Smooth muscle cell (in vitro differentiated cells): ENCODE results near the gene ARHGAP15. TPM values are rescaled to one million over a fixed set of nuclear protein-coding genes. Genes with fewer than 3 reads are reported as not detected.

Experiments used
- DNase-seq: peaks from one replicate; lab custom pipeline; 2025; ENCODE audit not compliant: unreplicated experiment; lab: John Stamatoyannopoulos, UW
- H2AFZ ChIP-seq: fragments of 200-600 bp; sonication (generic); 2 replicates; pipeline ENCODE4 v1.6.0; 2016; ENCODE audit warnings: antibody characterized with exemption, low read depth, mild to moderate bottlenecking
- H3F3A ChIP-seq: fragments of 200-600 bp; sonication (generic); 2 replicates; pipeline ENCODE4 v1.6.0; 2017; ENCODE audit warnings: antibody characterized with exemption, low read depth
- H3K27ac ChIP-seq: fragments of 200-600 bp; sonication (generic); 2 replicates; pipeline ENCODE4 v1.5.1; 2016; ENCODE audit warnings: low read depth, mild to moderate bottlenecking
- H3K27me3 ChIP-seq: fragments of 200-600 bp; sonication (generic); 2 replicates; pipeline ENCODE4 v1.6.1; 2016; ENCODE audit warnings: low read depth, mild to moderate bottlenecking
- H3K36me3 ChIP-seq: fragments of 200-600 bp; sonication (generic); 2 replicates; pipeline ENCODE4 v1.5.1; 2016; ENCODE audit warnings: low read depth
- H3K4me1 ChIP-seq: fragments of 200-600 bp; sonication (generic); 2 replicates; pipeline ENCODE4 v1.5.1; 2016; ENCODE audit warnings: low read depth
- H3K4me2 ChIP-seq: fragments of 200-600 bp; sonication (generic); 2 replicates; pipeline ENCODE4 v1.6.0; 2016; ENCODE audit warnings: mild to moderate bottlenecking
- H3K4me3 ChIP-seq: fragments of 200-600 bp; sonication (generic); 2 replicates; pipeline ENCODE4 v1.5.1; 2016; ENCODE audit warnings: mild to moderate bottlenecking
- H3K79me2 ChIP-seq: fragments of 200-600 bp; sonication (generic); 2 replicates; pipeline ENCODE4 v1.6.0; 2016; ENCODE audit warnings: low read depth, mild to moderate bottlenecking
- H3K9ac ChIP-seq: fragments of 200-600 bp; sonication (generic); 2 replicates; pipeline ENCODE4 v1.6.0; 2016; ENCODE audit warnings: low read depth
- H3K9me3 ChIP-seq: fragments of 200-600 bp; sonication (generic); replicated peaks from 2 replicates; pipeline ENCODE4 v1.5.1; 2016; ENCODE audit warnings: low read depth
- H4K20me1 ChIP-seq: fragments of 200-600 bp; sonication (generic); 2 replicates; pipeline ENCODE4 v1.6.0; 2016; ENCODE audit warnings: low read depth
- WGBS: methylation state at CpG from one replicate; pipeline ENCODE4 v1.1.7; 2016; ENCODE audit warnings: low lambda C conversion rate; 5-methylcytosine and 5-hydroxymethylcytosine counted together
- polyA plus RNA-seq: library from polyadenylated mRNA; unstranded; fragments of >200 nt; fragmentation: Nextera tagmentation; extraction: Ambion mirVana; gene quantifications from 2 replicates; pipeline ENCODE4 v1.2.1, GENCODE V29; 2016
- total RNA-seq: library from RNA; depleted of rRNA; stranded (reverse); fragments of >200 nt; gene quantifications from 2 replicates; pipeline ENCODE4 v1.2.3, GENCODE V29; 2014
- TF ChIP-seq, protein P1 (sequence below): fragments of 200-600 bp; sonication (generic); IDR thresholded peaks from 2 replicates; pipeline ENCODE4 v1.5.1; 2017; ENCODE audit warnings: borderline replicate concordance, mild to moderate bottlenecking, antibody characterized with exemption; ENCODE audit not compliant: insufficient read depth, poor library complexity, severe bottlenecking

Gene ARHGAP15
- total and polyA plus RNA-seq, 2 experiments from 2014 or later: not detected

GRCh38 chr2:143803936-143804335, 674.7 kb downstream of the ARHGAP15 start:
- no peaks in the 10 kb centered on the region for H3K36me3 ChIP-seq
- peaks cover 15% of the 10 kb centered on the region for H3K4me1 ChIP-seq
- no peaks in the 10 kb centered on the region for H3F3A ChIP-seq
- H3K9ac ChIP-seq: no peak overlapping the region
- no peaks in the 10 kb centered on the region for H4K20me1 ChIP-seq
- TF ChIP-seq, protein P1, sequence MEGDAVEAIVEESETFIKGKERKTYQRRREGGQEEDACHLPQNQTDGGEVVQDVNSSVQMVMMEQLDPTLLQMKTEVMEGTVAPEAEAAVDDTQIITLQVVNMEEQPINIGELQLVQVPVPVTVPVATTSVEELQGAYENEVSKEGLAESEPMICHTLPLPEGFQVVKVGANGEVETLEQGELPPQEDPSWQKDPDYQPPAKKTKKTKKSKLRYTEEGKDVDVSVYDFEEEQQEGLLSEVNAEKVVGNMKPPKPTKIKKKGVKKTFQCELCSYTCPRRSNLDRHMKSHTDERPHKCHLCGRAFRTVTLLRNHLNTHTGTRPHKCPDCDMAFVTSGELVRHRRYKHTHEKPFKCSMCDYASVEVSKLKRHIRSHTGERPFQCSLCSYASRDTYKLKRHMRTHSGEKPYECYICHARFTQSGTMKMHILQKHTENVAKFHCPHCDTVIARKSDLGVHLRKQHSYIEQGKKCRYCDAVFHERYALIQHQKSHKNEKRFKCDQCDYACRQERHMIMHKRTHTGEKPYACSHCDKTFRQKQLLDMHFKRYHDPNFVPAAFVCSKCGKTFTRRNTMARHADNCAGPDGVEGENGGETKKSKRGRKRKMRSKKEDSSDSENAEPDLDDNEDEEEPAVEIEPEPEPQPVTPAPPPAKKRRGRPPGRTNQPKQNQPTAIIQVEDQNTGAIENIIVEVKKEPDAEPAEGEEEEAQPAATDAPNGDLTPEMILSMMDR: no peak
- H3K9me3 ChIP-seq: no peaks in the 10 kb centered on the region
- H3K27ac ChIP-seq: no peak overlapping the region
- no peak for DNase-seq
- H3K79me2 ChIP-seq: no peaks in the 10 kb centered on the region
- no peak overlapping the region for H3K4me3 ChIP-seq
- H3K4me2 ChIP-seq: no peak overlapping the region
- H3K27me3 ChIP-seq: no peaks in the 10 kb centered on the region
- 58% methylated on average over 3 of the region's 3 CpGs for WGBS
- no peak overlapping the region for H2AFZ ChIP-seq

DNA sequence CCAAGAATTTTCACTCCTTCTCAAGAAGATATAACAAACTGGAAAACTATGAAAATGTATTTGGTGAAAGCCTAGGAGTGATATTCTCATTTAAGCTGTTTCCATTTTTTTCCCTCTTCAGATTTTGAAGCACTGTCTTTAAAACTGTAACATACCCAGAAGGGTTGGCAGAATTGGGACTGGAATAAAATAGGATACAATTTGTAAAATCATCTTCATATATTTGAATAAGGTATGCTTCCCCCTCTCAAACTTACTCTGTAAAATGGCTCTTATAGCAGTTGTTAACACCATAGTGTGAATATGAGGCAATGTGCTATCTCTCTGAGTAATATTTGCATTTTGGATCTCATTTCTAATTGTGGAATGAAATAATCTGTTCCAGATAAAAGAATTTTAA, 676.4 kb downstream of the ARHGAP15 start:
- no peaks in the 10 kb centered on the region for H3K36me3 ChIP-seq
- no peaks in the 10 kb centered on the region for H3K27me3 ChIP-seq
- no peak overlapping the region for H3K27ac ChIP-seq
- no peaks in the 10 kb centered on the region for H3F3A ChIP-seq
- H2AFZ ChIP-seq: no peak overlapping the region
- no peaks in the 10 kb centered on the region for H3K9me3 ChIP-seq
- no peak for DNase-seq
- H3K4me2 ChIP-seq: no peak overlapping the region
- H4K20me1 ChIP-seq: no peaks in the 10 kb centered on the region
- peaks cover 15% of the 10 kb centered on the region for H3K4me1 ChIP-seq
- TF ChIP-seq, protein P1: no peak
- no peaks in the 10 kb centered on the region for H3K79me2 ChIP-seq
- H3K9ac ChIP-seq: no peak overlapping the region
- no peak overlapping the region for H3K4me3 ChIP-seq

DNA sequence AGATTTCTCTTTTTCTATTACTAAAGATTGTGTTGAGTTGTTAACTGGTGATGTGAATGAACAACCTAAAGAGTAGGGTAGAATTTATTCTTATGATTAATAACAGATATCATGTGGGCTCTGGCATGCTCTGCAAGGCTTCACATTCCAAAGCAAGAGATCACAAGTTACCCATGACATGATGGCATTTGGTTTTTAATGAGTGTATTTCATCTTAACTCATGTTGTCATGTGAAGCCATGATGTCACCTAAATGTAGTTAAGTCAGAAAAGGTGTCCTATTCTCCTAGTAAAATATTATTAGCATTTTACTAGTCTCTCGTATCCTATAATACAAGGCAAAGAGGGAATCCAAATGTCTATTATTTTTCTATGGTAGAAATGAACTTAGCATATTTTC, 678.0 kb downstream of the ARHGAP15 start:
- no peaks in the 10 kb centered on the region for H3K9me3 ChIP-seq
- no peak overlapping the region for H3K27ac ChIP-seq
- H3F3A ChIP-seq: no peaks in the 10 kb centered on the region
- TF ChIP-seq, protein P1: no peak
- H3K36me3 ChIP-seq: no peaks in the 10 kb centered on the region
- H3K4me1 ChIP-seq: peaks cover 12% of the 10 kb centered on the region
- H3K27me3 ChIP-seq: no peaks in the 10 kb centered on the region
- no peak overlapping the region for H3K4me3 ChIP-seq
- H2AFZ ChIP-seq: no peak overlapping the region
- no peak for DNase-seq
- H3K4me2 ChIP-seq: peak overlapping the region; percentile 40
- H3K9ac ChIP-seq: no peak overlapping the region
- H4K20me1 ChIP-seq: no peaks in the 10 kb centered on the region
- 87% methylated on average over 1 of the region's 1 CpG for WGBS
- no peaks in the 10 kb centered on the region for H3K79me2 ChIP-seq

- 100% methylated on average over 1 of the region's 1 CpG for WGBS
- peak overlapping the region; percentile 40 for H3K4me2 ChIP-seq
- TF ChIP-seq, protein P1: no peak
- H3K9me3 ChIP-seq: no peaks in the 10 kb centered on the region
- H3K4me1 ChIP-seq: peaks cover 12% of the 10 kb centered on the region
- no peak overlapping the region for H3K4me3 ChIP-seq
- H2AFZ ChIP-seq: no peak overlapping the region
- H3F3A ChIP-seq: no peaks in the 10 kb centered on the region
- no peaks in the 10 kb centered on the region for H3K36me3 ChIP-seq
- no peaks in the 10 kb centered on the region for H3K27me3 ChIP-seq
- H3K9ac ChIP-seq: no peak overlapping the region
- H4K20me1 ChIP-seq: no peaks in the 10 kb centered on the region
- H3K27ac ChIP-seq: no peak overlapping the region
- no peaks in the 10 kb centered on the region for H3K79me2 ChIP-seq
- DNase-seq: no peak
These were observed 678.5 kb downstream of the ARHGAP15 start for GRCh38 chr2:143807671-143808070.
